ENCODE measurements around the gene SLC12A8.

The SLC12A8 gene

DNA sequence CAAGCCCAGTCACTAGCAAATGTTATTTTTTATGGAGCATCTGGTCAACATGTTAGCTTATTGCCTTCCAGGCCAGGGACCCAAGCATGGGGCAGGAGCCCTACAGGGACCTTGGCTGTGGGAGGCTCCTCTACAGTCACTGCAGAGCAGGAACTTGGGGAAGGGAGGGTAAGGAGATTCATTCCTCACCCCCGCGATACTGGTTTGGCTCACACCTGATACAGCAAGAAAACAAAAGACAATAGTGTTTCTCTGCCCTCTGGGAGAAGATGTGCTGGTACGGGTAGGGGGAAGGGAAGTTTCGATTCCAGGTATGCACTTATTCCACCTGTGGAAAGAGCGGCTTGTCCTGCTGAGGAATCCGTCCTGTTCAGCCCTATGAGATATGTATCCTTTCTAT is 77.6 kb downstream of the SLC12A8 start:
- no peak overlapping the region for H3K4me3 ChIP-seq (ENCODE audit: low read depth, low read length)
- no peak for TF ChIP-seq CTCF (IDR thresholded peaks at IDR 0.05; ENCODE audit: borderline replicate concordance, insufficient read depth, low read depth, low read length)

DNA sequence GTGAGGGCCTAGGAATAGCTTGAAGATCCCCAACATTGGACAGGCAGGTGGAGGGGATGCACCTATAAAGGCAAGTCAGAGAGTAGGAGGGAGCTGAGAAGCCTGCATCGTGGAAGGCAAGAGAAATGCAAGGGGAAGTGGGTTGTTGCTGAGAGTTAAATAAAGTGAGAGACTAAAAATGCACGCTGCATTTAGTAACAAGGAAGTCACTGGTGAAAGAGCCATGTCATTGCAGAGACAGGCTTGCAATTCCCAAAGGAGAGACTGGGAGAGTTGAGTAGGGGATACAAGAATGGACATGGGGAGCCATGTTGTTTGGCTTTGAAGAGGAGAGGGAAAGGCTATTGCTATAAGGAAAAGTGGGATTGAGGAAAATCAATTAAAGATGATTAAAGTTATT is 79.7 kb downstream of the SLC12A8 start:
- TF ChIP-seq CTCF (IDR thresholded peaks at IDR 0.05; ENCODE audit: borderline replicate concordance, insufficient read depth, low read depth, low read length) = no peak
- H3K4me3 ChIP-seq (ENCODE audit: low read depth, low read length) = no peak overlapping the region

GRCh38 chr3:125129512-125129997 is 83.0 kb downstream of the SLC12A8 start:
- no peak overlapping the region for H3K4me3 ChIP-seq (ENCODE audit: low read depth, low read length)
- no peak for TF ChIP-seq CTCF (IDR thresholded peaks at IDR 0.05; ENCODE audit: borderline replicate concordance, insufficient read depth, low read depth, low read length)

DNA sequence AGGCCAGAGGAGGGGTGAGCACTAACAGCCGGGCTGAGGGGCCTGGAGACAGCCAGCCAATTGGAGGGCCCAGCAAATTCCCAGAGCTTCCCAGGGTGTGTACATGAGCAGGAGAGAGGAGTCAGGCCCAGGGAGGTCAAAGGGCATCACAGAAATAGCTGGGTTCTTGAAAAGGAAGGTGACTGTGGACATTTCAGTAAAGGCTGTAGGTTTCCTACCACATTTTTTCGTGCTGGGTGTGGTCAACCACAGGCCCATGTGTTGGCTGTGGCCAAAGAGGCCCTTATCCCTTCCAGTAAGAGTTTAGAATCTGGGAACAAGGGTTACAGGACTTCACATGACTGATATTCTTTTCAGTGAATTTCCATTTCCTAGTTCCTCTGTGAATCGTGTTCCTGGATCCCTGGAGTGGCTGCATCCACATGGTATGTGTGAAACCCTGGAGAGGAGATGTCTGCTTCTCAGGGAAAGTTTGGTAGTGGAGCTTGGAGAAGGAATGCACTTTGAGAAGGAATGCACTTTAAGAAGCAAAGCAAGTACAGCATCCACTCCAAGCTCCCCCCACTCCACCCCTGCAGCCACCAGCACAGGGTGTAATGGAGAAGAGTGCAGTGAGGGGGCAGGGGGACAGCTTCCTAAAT is 83.6 kb downstream of the SLC12A8 start:
- no peak overlapping the region for H3K4me3 ChIP-seq (ENCODE audit: low read depth, low read length)
- TF ChIP-seq CTCF (IDR thresholded peaks at IDR 0.05; ENCODE audit: borderline replicate concordance, insufficient read depth, low read depth, low read length) = no peak

DNA sequence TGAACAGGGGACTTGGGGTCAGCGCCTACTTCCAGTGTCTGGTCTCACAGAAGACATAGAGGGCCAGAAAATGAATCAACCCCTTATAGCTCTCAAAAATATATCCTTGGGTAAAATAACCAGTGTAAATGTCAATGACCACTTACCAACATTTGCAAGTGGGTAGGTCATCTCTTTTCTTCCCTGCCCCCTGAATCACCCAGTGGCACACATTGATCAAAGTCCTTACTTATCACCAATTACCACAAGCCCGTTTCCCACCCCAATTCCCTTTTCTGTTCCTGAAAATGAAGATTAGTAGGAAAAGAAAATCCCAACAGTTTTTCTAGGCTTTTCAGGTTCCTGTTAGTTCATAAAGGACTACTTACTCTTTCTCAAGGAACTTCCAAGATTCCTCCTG is 86.2 kb downstream of the SLC12A8 start:
- TF ChIP-seq CTCF (IDR thresholded peaks at IDR 0.05; ENCODE audit: borderline replicate concordance, insufficient read depth, low read depth, low read length) = no peak
- no peak overlapping the region for H3K4me3 ChIP-seq (ENCODE audit: low read depth, low read length)

- TF ChIP-seq CTCF (IDR thresholded peaks at IDR 0.05; ENCODE audit: borderline replicate concordance, insufficient read depth, low read depth, low read length) = no peak
- H3K4me3 ChIP-seq (ENCODE audit: low read depth, low read length) = no peak overlapping the region
These were observed 86.7 kb downstream of the SLC12A8 start for GRCh38 chr3:125125821-125126245.
